ENCODE measurements around the gene ANP32E. TPM values are rescaled to one million over a fixed set of nuclear protein-coding genes. Genes with fewer than 3 reads are reported as not detected.

ANP32E gene
- total and polyA plus RNA-seq, 2 of the 8 experiments (the other 6 are each of a cell fraction or from before 2014, with no cell fraction given), result 20.7 to 123 TPM

GRCh38 chr1:150178548-150178947 lies 57.4 kb downstream of the ANP32E start:
- Histone ChIP-seq H2BK5ac (ENCODE audit: low read depth, low read length) (no peak overlapping the region), H3K23ac (ENCODE audit: insufficient read length) (no peak overlapping the region), H2BK15ac (ENCODE audit: low read length) (no peak overlapping the region), H3K9ac (replicated peaks in 1 of 4; ENCODE audit: extremely low read depth in 1 of 4, low read depth in 3 of 4, low read length in 3 of 4) (no peak overlapping the region), H3K18ac (ENCODE audit: extremely low read depth, low read length) (no peak overlapping the region), H2BK12ac (ENCODE audit: low read depth, low read length) (no peak overlapping the region), H4K8ac (ENCODE audit: extremely low read depth, insufficient read depth, low read length) (no peak overlapping the region), H3K4me2 (ENCODE audit: insufficient read depth in 1 of 2, low read depth in 2 of 2, low read length in 2 of 2) (no peak overlapping the region), H3K79me1 (ENCODE audit: low read depth, low read length) (no peaks in the 10 kb centered on the region), H3K56ac (replicated peaks; ENCODE audit: insufficient read length, low read depth, low read length) (no peak overlapping the region), H4K20me1 (replicated peaks in 1 of 2; ENCODE audit: control insufficient read depth in 1 of 2, insufficient read depth in 2 of 2, low read length in 2 of 2) (no peaks in the 10 kb centered on the region), H3K23me2 (ENCODE audit: low read depth, low read length) (no peaks in the 10 kb centered on the region), H3K14ac (ENCODE audit: insufficient read length) (no peak overlapping the region), H4K5ac (ENCODE audit: insufficient read length, low read depth, low read length) (no peak overlapping the region), H2AK5ac (ENCODE audit: low read depth, low read length) (no peak overlapping the region), H3K4me1 (replicated peaks in 1 of 4; ENCODE audit: control insufficient read depth in 3 of 4, insufficient read depth in 4 of 4, low read length in 3 of 4) (no peaks in the 10 kb centered on the region), H3K27me3 (replicated peaks in 1 of 4; ENCODE audit: control insufficient read depth in 3 of 4, extremely low read depth in 1 of 4, insufficient read depth in 3 of 4, low read length in 3 of 4) (no peaks in the 10 kb centered on the region), H3K4ac (replicated peaks; ENCODE audit: insufficient read length, low read depth, low read length) (no peak overlapping the region), H3K27ac (ENCODE audit: low read depth, low read length) (no peak overlapping the region), H3K4me3 (ENCODE audit: extremely low read depth in 1 of 4, insufficient read depth in 2 of 4, low read depth in 3 of 4, low read length in 4 of 4) (no peak overlapping the region), H2AFZ (ENCODE audit: low read length) (no peak overlapping the region), H2BK20ac (ENCODE audit: low read length) (no peak overlapping the region), H3K36me3 (ENCODE audit: control insufficient read depth in 2 of 4, insufficient read depth in 4 of 4, low read length in 3 of 4) (no peaks in the 10 kb centered on the region), H4K91ac (replicated peaks; ENCODE audit: insufficient read length, low read length) (no peak overlapping the region), H2BK120ac (replicated peaks; ENCODE audit: low read depth, low read length) (no peak overlapping the region), H3K79me2 (ENCODE audit: control insufficient read depth in 1 of 2, insufficient read depth in 2 of 2, low read length in 2 of 2) (no peaks in the 10 kb centered on the region), H3K9me3 (ENCODE audit: insufficient read depth in 2 of 2, low read depth in 1 of 2, low read length in 1 of 2) (no peaks in the 10 kb centered on the region)
- ChIA-PET CTCF (ENCODE audit: partially characterized antibody) (interaction anchor here (1.2 to 3.4 kb wide), 5 partner anchors 8 to 105 kb away, joined by 3 to 43 read pairs (median 4); no protein-coding TSS in a partner anchor), POLR2A (ENCODE audit: partially characterized antibody) (interaction anchor here (1.0 to 2.1 kb wide), 2 partner anchors 12 to 16 kb away, joined by 3 to 7 read pairs; no protein-coding TSS in a partner anchor)
- DNase-seq (ENCODE audit: low read depth in 1 of 2, low spot score in 2 of 2) (no peak), FAIRE-seq (no peak)
- no peak for TF ChIP-seq SP4 (IDR thresholded peaks at IDR 0.05; ENCODE audit: low read length)
- TF ChIP-seq TAF1 (IDR thresholded peaks at IDR 0.05; ENCODE audit: low read depth, low read length), result no peak
- no peak for TF ChIP-seq MAFK (IDR thresholded peaks at IDR 0.05; ENCODE audit: low read depth, low read length)
- TF ChIP-seq EGR1 (IDR thresholded peaks at IDR 0.05; ENCODE audit: borderline replicate concordance, low read depth, low read length), result no peak
- no peak for TF ChIP-seq TEAD4 (IDR thresholded peaks at IDR 0.05; ENCODE audit: low read depth, low read length)
- TF ChIP-seq USF2 (IDR thresholded peaks at IDR 0.05; ENCODE audit: low read length), result no peak
- no peak for TF ChIP-seq EP300 (IDR thresholded peaks at IDR 0.05; ENCODE audit: borderline replicate concordance in 1 of 2, low read depth in 2 of 2, low read length in 2 of 2)
- TF ChIP-seq EZH2 (IDR thresholded peaks at IDR 0.05; ENCODE audit: low read depth, low read length, severe bottlenecking), result no peak
- TF ChIP-seq CBX5 (IDR thresholded peaks at IDR 0.05; ENCODE audit: low read depth, low read length), result no peak
- TF ChIP-seq CBX8 (IDR thresholded peaks at IDR 0.05; ENCODE audit: borderline replicate concordance, low read depth, low read length), result no peak
- TF ChIP-seq SAP30 (IDR thresholded peaks at IDR 0.05; ENCODE audit: insufficient read depth, insufficient replicate concordance, low read length), result no peak
- no peak for TF ChIP-seq BCL11A (IDR thresholded peaks at IDR 0.05; ENCODE audit: low read depth in 2 of 2, low read length in 2 of 2)
- no peak for TF ChIP-seq ATF3 (IDR thresholded peaks at IDR 0.05; ENCODE audit: insufficient read depth, low read depth, low read length)
- TF ChIP-seq BRCA1 (IDR thresholded peaks at IDR 0.05; ENCODE audit: low read depth, low read length), result no peak

Measured in H1 (cell line).